Measurements from ENCODE around the gene ZBED4.
A peak's percentile ranks its signal among the peaks of the same experiment; 100 is the strongest.
"Not testable (repeated sequence)": the region's sequence is repeated elsewhere in the genome, so short reads cannot be mapped to it uniquely, and the experiment has no call there.

The ZBED4 gene

GRCh38 chr22:49852898-49853894 lies at the start of gene ZBED4:
ZBED4 (plus strand) TSS chr22:49853844; CDS start chr22:49883663, 29,819 bp downstream.
- DNase-seq (ENCODE audit: low read depth), result peak; percentile 93

GRCh38 chr22:49807129-49807528 lies 46.5 kb upstream of the ZBED4 start:
- DNase-seq (ENCODE audit: low read depth), result no peak

- DNase-seq (ENCODE audit: low read depth), result no peak
Measured at GRCh38 chr22:49807780-49808708, 45.6 kb upstream of the ZBED4 start.

GRCh38 chr22:49810363-49811019 lies 43.2 kb upstream of the ZBED4 start:
- no peak for DNase-seq (ENCODE audit: low read depth)

- DNase-seq (ENCODE audit: low read depth), result no peak
Measured at GRCh38 chr22:49811020-49811791, 42.4 kb upstream of the ZBED4 start.

- no peak for DNase-seq (ENCODE audit: low read depth)
Measured at GRCh38 chr22:49812838-49813237, 40.8 kb upstream of the ZBED4 start.

- DNase-seq (ENCODE audit: low read depth), result no peak
Measured at GRCh38 chr22:49814164-49814686, 39.4 kb upstream of the ZBED4 start.

- no peak for DNase-seq (ENCODE audit: low read depth)
Measured at GRCh38 chr22:49814856-49815255, 38.8 kb upstream of the ZBED4 start.

GRCh38 chr22:49815641-49816091 lies 38.0 kb upstream of the ZBED4 start:
- no peak for DNase-seq (ENCODE audit: low read depth)

- no peak for DNase-seq (ENCODE audit: low read depth)
Measured at GRCh38 chr22:49817359-49817758, 36.3 kb upstream of the ZBED4 start.

- no peak for DNase-seq (ENCODE audit: low read depth)
Measured at GRCh38 chr22:49820984-49821383, 32.7 kb upstream of the ZBED4 start.

GRCh38 chr22:49821741-49822140 lies 31.9 kb upstream of the ZBED4 start:
- DNase-seq (ENCODE audit: low read depth), result not testable (repeated sequence)

GRCh38 chr22:49823289-49824045 lies 30.2 kb upstream of the ZBED4 start:
- no peak for DNase-seq (ENCODE audit: low read depth)

GRCh38 chr22:49824185-49824925 lies 29.3 kb upstream of the ZBED4 start:
- no peak for DNase-seq (ENCODE audit: low read depth)

GRCh38 chr22:49824936-49825335 lies 28.7 kb upstream of the ZBED4 start:
- no peak for DNase-seq (ENCODE audit: low read depth)

- DNase-seq (ENCODE audit: low read depth), result no peak
Measured at GRCh38 chr22:49825436-49825835, 28.2 kb upstream of the ZBED4 start.

- no peak for DNase-seq (ENCODE audit: low read depth)
Measured at GRCh38 chr22:49825944-49826602, 27.6 kb upstream of the ZBED4 start.

GRCh38 chr22:49826603-49827270 lies 26.9 kb upstream of the ZBED4 start:
- DNase-seq (ENCODE audit: low read depth), result no peak

All from fibroblast of the conjunctiva (primary cell).